ENCODE results near the gene ARPC4.

DNA sequence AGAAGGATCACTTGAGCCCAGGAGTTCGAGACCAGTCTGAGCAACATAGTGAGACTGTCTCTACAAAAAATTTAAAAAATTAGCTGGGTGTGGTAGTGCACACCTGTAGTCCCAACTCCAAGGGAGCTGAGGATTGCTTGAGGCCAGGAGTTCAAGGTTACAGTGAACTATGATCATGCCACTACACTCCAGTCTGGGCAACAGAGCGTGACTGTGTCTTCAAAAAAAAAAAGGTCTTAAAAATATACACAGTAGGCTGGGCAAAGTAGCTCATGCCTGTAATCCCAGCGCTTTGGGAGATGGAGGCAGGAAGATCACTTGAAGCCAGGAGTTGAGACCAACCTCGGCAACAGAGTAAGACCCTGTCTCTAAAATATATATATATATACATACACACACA, 12.0 kb upstream of the ARPC4 start:
- TF ChIP-seq, protein P1, sequence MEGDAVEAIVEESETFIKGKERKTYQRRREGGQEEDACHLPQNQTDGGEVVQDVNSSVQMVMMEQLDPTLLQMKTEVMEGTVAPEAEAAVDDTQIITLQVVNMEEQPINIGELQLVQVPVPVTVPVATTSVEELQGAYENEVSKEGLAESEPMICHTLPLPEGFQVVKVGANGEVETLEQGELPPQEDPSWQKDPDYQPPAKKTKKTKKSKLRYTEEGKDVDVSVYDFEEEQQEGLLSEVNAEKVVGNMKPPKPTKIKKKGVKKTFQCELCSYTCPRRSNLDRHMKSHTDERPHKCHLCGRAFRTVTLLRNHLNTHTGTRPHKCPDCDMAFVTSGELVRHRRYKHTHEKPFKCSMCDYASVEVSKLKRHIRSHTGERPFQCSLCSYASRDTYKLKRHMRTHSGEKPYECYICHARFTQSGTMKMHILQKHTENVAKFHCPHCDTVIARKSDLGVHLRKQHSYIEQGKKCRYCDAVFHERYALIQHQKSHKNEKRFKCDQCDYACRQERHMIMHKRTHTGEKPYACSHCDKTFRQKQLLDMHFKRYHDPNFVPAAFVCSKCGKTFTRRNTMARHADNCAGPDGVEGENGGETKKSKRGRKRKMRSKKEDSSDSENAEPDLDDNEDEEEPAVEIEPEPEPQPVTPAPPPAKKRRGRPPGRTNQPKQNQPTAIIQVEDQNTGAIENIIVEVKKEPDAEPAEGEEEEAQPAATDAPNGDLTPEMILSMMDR (IDR thresholded peaks at IDR 0.05; ENCODE audit: low read depth, low read length): no peak
- TF ChIP-seq MYC (IDR thresholded peaks at IDR 0.05; ENCODE audit: low read depth, low read length) (no peak), POLR2A (IDR thresholded peaks at IDR 0.05; ENCODE audit: extremely low read depth, insufficient read length) (no peak)
